Endothelial cell of umbilical vein (primary cell): Measurements from ENCODE around the gene SH3PXD2B. TPM values are rescaled to one million over a fixed set of nuclear protein-coding genes. Genes with fewer than 3 reads are reported as not detected.

ENCODE experiments used
- BruUV-seq: library from RNA; stranded (reverse); fragments of 400-500 nt; replicated peaks from 2 replicates; lab custom pipeline; 2021; lab: Mats Ljungman, UMichigan
- CTCF ChIA-PET: fragments of 300-600, 350-600 bp; sonication (Branson Sonifier 250); formaldehyde crosslinking; loops from one replicate; lab custom pipeline; 2021; ENCODE audit warnings: antibody characterized with exemption, inconsistent platforms; lab: Charles Lee
- POLR2A ChIA-PET: fragments of 300-600, 350-600 bp; sonication (Branson Sonifier 250); formaldehyde crosslinking; loops from one replicate; lab custom pipeline; 2021; ENCODE audit warnings: antibody characterized with exemption, inconsistent platforms; lab: Charles Lee
- DNase-seq: peaks from one replicate; pipeline ENCODE4 v3.0.0-alpha.2; 2011; ENCODE audit warnings: low read depth, low spot score
- FAIRE-seq: peaks from 2 replicates; lab custom pipeline; 2011; peaks lifted over from hg19 to GRCh38; lab: Jason Lieb, UNC
- H2AFZ ChIP-seq: 2 replicates; pipeline ENCODE4 v1.6.0; 2012; ENCODE audit warnings: low read depth, low read length, control low read depth, inconsistent platforms
- H3K27ac ChIP-seq: 2 replicates; pipeline ENCODE4 v1.5.1; 2011; ENCODE audit warnings: low read depth, mild to moderate bottlenecking, control low read depth, low read length, moderate library complexity; ENCODE audit not compliant: insufficient read depth
- H3K27me3 ChIP-seq, 2 experiments: 2 replicates each; pipeline versions ENCODE4 v1.6.0 to v1.6.1; 2011; ENCODE audit warnings: low read length in 2 of 2, mixed read lengths in 1 of 2; ENCODE audit not compliant: control insufficient read depth in 2 of 2, insufficient read depth in 2 of 2
- H3K36me3 ChIP-seq, 2 experiments: 2 replicates in 1 of 2; 3 replicates in 1 of 2; pipeline ENCODE4 v1.5.1; 2011; ENCODE audit warnings: low read length in 2 of 2, mild to moderate bottlenecking in 1 of 2, moderate library complexity in 1 of 2; ENCODE audit not compliant: control insufficient read depth in 2 of 2, insufficient read depth in 2 of 2; ENCODE audit errors: extremely low read depth in 1 of 2
- H3K4me1 ChIP-seq: 3 replicates; pipeline ENCODE4 v1.5.1; 2011; ENCODE audit warnings: mild to moderate bottlenecking, low read length; ENCODE audit not compliant: control insufficient read depth, insufficient read depth; ENCODE audit errors: extremely low read depth
- H3K4me2 ChIP-seq: 2 replicates; pipeline ENCODE4 v1.6.1; 2011; ENCODE audit warnings: low read length, control low read depth, mixed read lengths; ENCODE audit not compliant: insufficient read depth
- H3K4me3 ChIP-seq, 3 experiments: fragments of 200-600 bp in 1 of 3; sonication (generic), shearing (Covaris generic) in 1 of 3; replicated peaks in 1 of 3; 2 replicates each; pipeline ENCODE4 v1.5.1; 2011 to 2016; ENCODE audit warnings: control low read depth in 3 of 3, low read length in 3 of 3, mild to moderate bottlenecking in 2 of 3, inconsistent platforms in 1 of 3, low read depth in 1 of 3, moderate library complexity in 1 of 3; ENCODE audit not compliant: insufficient read depth in 1 of 3
- H3K79me2 ChIP-seq: 2 replicates; pipeline ENCODE4 v1.6.0; 2012; ENCODE audit warnings: low read length, inconsistent platforms; ENCODE audit not compliant: control insufficient read depth, insufficient read depth
- H3K9ac ChIP-seq: replicated peaks from 2 replicates; pipeline ENCODE3; 2011; ENCODE audit warnings: low read length, control low read depth; ENCODE audit not compliant: insufficient read depth; ENCODE audit errors: extremely low read depth
- H3K9me1 ChIP-seq: replicated peaks from 3 replicates; pipeline ENCODE4 v1.6.0; 2011; ENCODE audit warnings: mild to moderate bottlenecking, low read length; ENCODE audit not compliant: control insufficient read depth, insufficient read depth; ENCODE audit errors: extremely low read depth
- H3K9me3 ChIP-seq: replicated peaks from 2 replicates; pipeline ENCODE4 v1.5.1; 2012; ENCODE audit warnings: low read length, inconsistent platforms; ENCODE audit not compliant: control insufficient read depth, insufficient read depth
- H4K20me1 ChIP-seq: replicated peaks from 2 replicates; pipeline ENCODE3; 2011; ENCODE audit warnings: mild to moderate bottlenecking, low read length; ENCODE audit not compliant: control insufficient read depth, insufficient read depth; ENCODE audit errors: extremely low read depth
- EZH2 ChIP-seq: IDR thresholded peaks from 2 replicates; pipeline ENCODE4 v1.6.1; 2012; ENCODE audit warnings: borderline replicate concordance, low read depth, mild to moderate bottlenecking, moderate library complexity, low read length, inconsistent platforms; ENCODE audit not compliant: severe bottlenecking
- FOS ChIP-seq: IDR thresholded peaks from 2 replicates; pipeline ENCODE4 v1.6.1; 2011; ENCODE audit warnings: mild to moderate bottlenecking, low read length, moderate library complexity, borderline replicate concordance; ENCODE audit not compliant: insufficient read depth
- GATA2 ChIP-seq: IDR thresholded peaks from 2 replicates; pipeline ENCODE4 v1.7.0; 2011; ENCODE audit warnings: low read depth, mild to moderate bottlenecking, moderate library complexity, mixed read lengths, low read length; ENCODE audit not compliant: insufficient read length, insufficient read depth
- JUN ChIP-seq: IDR thresholded peaks from 2 replicates; pipeline ENCODE4 v1.6.1; 2011; ENCODE audit warnings: borderline replicate concordance, low read depth; ENCODE audit not compliant: insufficient read length, insufficient read depth
- MYC ChIP-seq: IDR thresholded peaks from one replicate; pipeline ENCODE4 v1.6.1; 2011; ENCODE audit warnings: mild to moderate bottlenecking, low read depth, low read length
- POLR2A ChIP-seq: IDR thresholded peaks from 2 replicates; pipeline ENCODE4 v1.6.1; 2012; ENCODE audit warnings: low read depth, mild to moderate bottlenecking, control low read depth, low read length
- POLR2AphosphoS5 ChIP-seq: IDR thresholded peaks from 2 replicates; pipeline ENCODE4 v1.6.1; 2012; ENCODE audit warnings: low read depth, mild to moderate bottlenecking, control low read depth, low read length, moderate library complexity; ENCODE audit not compliant: insufficient read depth
- dilution Hi-C: fragments of 300-500 bp; cut with MboI; formaldehyde crosslinking; loops from one replicate; pipeline ENCODE4 v1.15.0; 2019; ENCODE audit warnings: low sequenced_read_pairs; ENCODE audit not compliant: extremely low pct_ligation_motif_present
- intact Hi-C: fragments of 100-400 bp; cut with micrococcal nuclease; formaldehyde crosslinking; loops from one replicate; pipeline ENCODE4 v1.10.0; 2022
- polyA plus RNA-seq, 4 experiments: library from polyadenylated mRNA; depleted of rRNA in 3 of 4; stranded (reverse) in 3 of 4; unstranded in 1 of 4; fragments of >200 nt; gene quantifications; 2 replicates each; pipeline versions ENCODE4 v1.2.1 to v1.2.3, GENCODE V29; 2011 to 2012; ENCODE audit warnings: missing spikeins in 1 of 4
- total RNA-seq: library from RNA; stranded (reverse); gene quantifications from 2 replicates; pipeline ENCODE4 v1.2.3, GENCODE V29; 2021
- TF ChIP-seq, protein P1 (sequence below): IDR thresholded peaks from 2 replicates; pipeline ENCODE4 v1.6.1; 2011; ENCODE audit not compliant: insufficient read depth, insufficient read length
- TF ChIP-seq, protein P2 (sequence below), 2 donors: IDR thresholded peaks; 1 replicate in 1 of 2; 2 replicates in 1 of 2; pipeline ENCODE4 v1.5.1; 2011; ENCODE audit warnings: low read length in 2 of 2, mild to moderate bottlenecking in 2 of 2, moderate library complexity in 2 of 2, control low read depth in 1 of 2, inconsistent platforms in 1 of 2, low read depth in 1 of 2; ENCODE audit not compliant: insufficient read depth in 1 of 2; ENCODE audit errors: extremely low read depth in 1 of 2

Gene SH3PXD2B
- total and polyA plus RNA-seq, 2 donors (not counting 3 experiments of a cell fraction or from before 2014, with no cell fraction given): 23.5 to 66.3 TPM

DNA sequence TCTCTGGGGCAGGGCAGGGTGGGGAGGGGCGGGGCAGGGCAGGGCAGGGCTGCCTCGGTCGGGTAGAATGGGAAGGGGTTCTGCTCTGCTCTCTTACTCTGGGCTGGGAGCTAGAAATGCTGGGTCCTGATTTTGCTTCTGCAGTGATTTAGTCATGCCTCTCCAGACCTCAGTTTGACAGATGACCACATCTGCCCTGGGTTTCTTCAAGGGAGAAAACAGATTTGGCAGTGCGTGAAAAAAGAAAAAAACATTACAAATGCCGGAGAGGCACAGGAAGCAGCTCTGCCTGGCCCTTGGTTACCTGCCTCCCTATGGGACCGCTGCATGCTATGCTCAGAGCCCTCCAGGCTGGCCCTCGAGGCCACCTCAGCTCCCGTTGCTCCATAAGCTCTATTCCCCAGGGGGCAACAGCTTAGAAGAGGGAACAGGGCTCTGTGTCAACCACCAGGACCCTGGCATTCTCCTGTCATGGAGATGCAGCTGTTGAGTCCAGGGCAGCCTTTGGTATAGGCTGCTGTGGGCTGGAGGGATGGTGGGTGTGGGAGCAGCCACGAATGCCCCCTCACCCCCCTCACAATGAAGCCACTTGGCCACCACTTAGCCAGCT lies 117.5 kb downstream of the SH3PXD2B start:
- FAIRE-seq (no peak), DNase-seq (no peak)
- Histone ChIP-seq H3K9ac (no peak overlapping the region), H3K4me3 (no peak overlapping the region), H3K79me2 (no peaks in the 10 kb centered on the region), H3K4me1 (no peaks in the 10 kb centered on the region), H3K27ac (no peak overlapping the region), H3K9me1 (no peaks in the 10 kb centered on the region), H2AFZ (no peak overlapping the region), H3K27me3 (no peaks in the 10 kb centered on the region), H3K9me3 (no peaks in the 10 kb centered on the region), H3K36me3 (peaks cover 5 to 26% of the 10 kb centered on the region in 2 experiments), H4K20me1 (no peaks in the 10 kb centered on the region), H3K4me2 (no peak overlapping the region)
- intact Hi-C loops (no loop called here), dilution Hi-C loops (no loop called here)
- ChIA-PET CTCF (interaction anchor here (1.7 kb wide), 1 partner anchor 115 kb away, joined by 6 read pairs; no protein-coding TSS in a partner anchor), POLR2A (no interaction called here)
- BruUV-seq: no TSS peak
- no peak for TF ChIP-seq FOS
- TF ChIP-seq MYC: no peak
- TF ChIP-seq GATA2: no peak
- TF ChIP-seq, protein P1, sequence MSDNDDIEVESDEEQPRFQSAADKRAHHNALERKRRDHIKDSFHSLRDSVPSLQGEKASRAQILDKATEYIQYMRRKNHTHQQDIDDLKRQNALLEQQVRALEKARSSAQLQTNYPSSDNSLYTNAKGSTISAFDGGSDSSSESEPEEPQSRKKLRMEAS: no peak
- TF ChIP-seq, protein P2, sequence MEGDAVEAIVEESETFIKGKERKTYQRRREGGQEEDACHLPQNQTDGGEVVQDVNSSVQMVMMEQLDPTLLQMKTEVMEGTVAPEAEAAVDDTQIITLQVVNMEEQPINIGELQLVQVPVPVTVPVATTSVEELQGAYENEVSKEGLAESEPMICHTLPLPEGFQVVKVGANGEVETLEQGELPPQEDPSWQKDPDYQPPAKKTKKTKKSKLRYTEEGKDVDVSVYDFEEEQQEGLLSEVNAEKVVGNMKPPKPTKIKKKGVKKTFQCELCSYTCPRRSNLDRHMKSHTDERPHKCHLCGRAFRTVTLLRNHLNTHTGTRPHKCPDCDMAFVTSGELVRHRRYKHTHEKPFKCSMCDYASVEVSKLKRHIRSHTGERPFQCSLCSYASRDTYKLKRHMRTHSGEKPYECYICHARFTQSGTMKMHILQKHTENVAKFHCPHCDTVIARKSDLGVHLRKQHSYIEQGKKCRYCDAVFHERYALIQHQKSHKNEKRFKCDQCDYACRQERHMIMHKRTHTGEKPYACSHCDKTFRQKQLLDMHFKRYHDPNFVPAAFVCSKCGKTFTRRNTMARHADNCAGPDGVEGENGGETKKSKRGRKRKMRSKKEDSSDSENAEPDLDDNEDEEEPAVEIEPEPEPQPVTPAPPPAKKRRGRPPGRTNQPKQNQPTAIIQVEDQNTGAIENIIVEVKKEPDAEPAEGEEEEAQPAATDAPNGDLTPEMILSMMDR (IDR thresholded peaks at IDR 0.05; ENCODE audit: extremely low read depth in 1 of 2, insufficient read depth in 1 of 2, low read depth in 1 of 2, low read length in 2 of 2): no peak
- no peak for TF ChIP-seq POLR2A
- no peak for TF ChIP-seq POLR2AphosphoS5
- no peak for TF ChIP-seq JUN
- no peak for TF ChIP-seq EZH2
